Calu3 (cell line): Measurements from ENCODE around the gene ACTL7B. TPM values are rescaled to one million over a fixed set of nuclear protein-coding genes. Genes with fewer than 3 reads are reported as not detected.

ENCODE experiments used
- BruUV-seq: library from RNA; stranded (reverse); fragments of 400-500 nt; replicated peaks from 2 replicates; lab custom pipeline; 2021; lab: Mats Ljungman, UMichigan
- CTCF ChIA-PET: fragments of 300-600 bp; sonication (Branson Sonifier 250); formaldehyde crosslinking; loops from one replicate; lab custom pipeline; 2022; ENCODE audit warnings: antibody characterized with exemption; lab: Charles Lee
- DNase-seq: peaks from one replicate; pipeline ENCODE4 v3.0.0; 2022
- H3K27ac Mint-ChIP-seq: one replicate; pipeline ENCODE4 v1.8.0; 2022; ENCODE audit warnings: mixed read lengths; ENCODE audit not compliant: unreplicated experiment
- H3K27me3 Mint-ChIP-seq: one replicate; pipeline ENCODE4 v1.8.0; 2022; ENCODE audit warnings: mixed read lengths; ENCODE audit not compliant: unreplicated experiment
- H3K36me3 Mint-ChIP-seq: one replicate; pipeline ENCODE4 v1.8.0; 2022; ENCODE audit warnings: mild to moderate bottlenecking, moderate library complexity, mixed read lengths; ENCODE audit not compliant: insufficient read depth, unreplicated experiment
- H3K4me1 Mint-ChIP-seq: one replicate; pipeline ENCODE4 v1.8.0; 2022; ENCODE audit warnings: mild to moderate bottlenecking, low read depth, mixed read lengths; ENCODE audit not compliant: unreplicated experiment
- H3K4me3 Mint-ChIP-seq: one replicate; pipeline ENCODE4 v1.8.0; 2022; ENCODE audit warnings: mild to moderate bottlenecking, low read depth, moderate library complexity, mixed read lengths; ENCODE audit not compliant: unreplicated experiment
- H3K9me3 Mint-ChIP-seq: one replicate; pipeline ENCODE4 v1.8.0; 2022; ENCODE audit warnings: low read depth, mixed read lengths; ENCODE audit not compliant: unreplicated experiment
- intact Hi-C: fragments of 100-400 bp; cut with micrococcal nuclease; formaldehyde crosslinking; loops from one replicate; pipeline ENCODE4 v1.10.0; 2022; ENCODE audit not compliant: unreplicated experiment
- total RNA-seq: library from RNA; stranded (reverse); gene quantifications from 2 replicates; pipeline ENCODE4 v1.2.3, GENCODE V29; 2022
- TF ChIP-seq, protein P1 (sequence below): fragments of 200-600 bp; IDR thresholded peaks from one replicate; pipeline ENCODE4 v1.8.0; 2022; ENCODE audit warnings: antibody characterized with exemption; ENCODE audit not compliant: unreplicated experiment

The ACTL7B gene
- total RNA-seq, 1 experiment from 2014 or later = not detected

DNA sequence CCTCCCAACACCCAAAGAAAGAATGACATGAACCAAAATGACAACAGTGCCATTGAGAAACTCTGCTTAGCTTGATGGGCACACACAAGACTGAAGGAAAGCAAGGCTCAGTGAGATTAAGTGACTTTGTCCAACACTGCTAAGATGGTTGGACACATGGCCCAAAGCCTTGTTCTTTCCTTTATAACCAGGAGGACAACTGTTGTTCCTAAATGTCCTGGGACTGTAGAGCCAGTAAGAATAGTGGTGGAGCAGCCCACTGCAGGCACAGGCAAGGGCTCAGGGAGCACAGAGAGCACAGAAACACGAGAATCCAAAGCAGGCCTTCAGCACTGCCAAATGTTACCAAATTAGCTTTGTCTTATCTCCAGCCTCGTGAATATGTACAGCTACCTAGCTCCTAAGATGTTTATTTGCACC, 10.2 kb upstream of the ACTL7B start:
- H3K27me3 Mint-ChIP-seq = no peaks in the 10 kb centered on the region
- intact Hi-C loops = no loop called here
- no peak overlapping the region for H3K4me3 Mint-ChIP-seq
- CTCF ChIA-PET = no interaction called here
- no peak for DNase-seq
- no peaks in the 10 kb centered on the region for H3K9me3 Mint-ChIP-seq
- BruUV-seq = no TSS peak
- TF ChIP-seq, protein P1, sequence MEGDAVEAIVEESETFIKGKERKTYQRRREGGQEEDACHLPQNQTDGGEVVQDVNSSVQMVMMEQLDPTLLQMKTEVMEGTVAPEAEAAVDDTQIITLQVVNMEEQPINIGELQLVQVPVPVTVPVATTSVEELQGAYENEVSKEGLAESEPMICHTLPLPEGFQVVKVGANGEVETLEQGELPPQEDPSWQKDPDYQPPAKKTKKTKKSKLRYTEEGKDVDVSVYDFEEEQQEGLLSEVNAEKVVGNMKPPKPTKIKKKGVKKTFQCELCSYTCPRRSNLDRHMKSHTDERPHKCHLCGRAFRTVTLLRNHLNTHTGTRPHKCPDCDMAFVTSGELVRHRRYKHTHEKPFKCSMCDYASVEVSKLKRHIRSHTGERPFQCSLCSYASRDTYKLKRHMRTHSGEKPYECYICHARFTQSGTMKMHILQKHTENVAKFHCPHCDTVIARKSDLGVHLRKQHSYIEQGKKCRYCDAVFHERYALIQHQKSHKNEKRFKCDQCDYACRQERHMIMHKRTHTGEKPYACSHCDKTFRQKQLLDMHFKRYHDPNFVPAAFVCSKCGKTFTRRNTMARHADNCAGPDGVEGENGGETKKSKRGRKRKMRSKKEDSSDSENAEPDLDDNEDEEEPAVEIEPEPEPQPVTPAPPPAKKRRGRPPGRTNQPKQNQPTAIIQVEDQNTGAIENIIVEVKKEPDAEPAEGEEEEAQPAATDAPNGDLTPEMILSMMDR = no peak
- no peaks in the 10 kb centered on the region for H3K36me3 Mint-ChIP-seq
- no peaks in the 10 kb centered on the region for H3K4me1 Mint-ChIP-seq
- no peak overlapping the region for H3K27ac Mint-ChIP-seq

DNA sequence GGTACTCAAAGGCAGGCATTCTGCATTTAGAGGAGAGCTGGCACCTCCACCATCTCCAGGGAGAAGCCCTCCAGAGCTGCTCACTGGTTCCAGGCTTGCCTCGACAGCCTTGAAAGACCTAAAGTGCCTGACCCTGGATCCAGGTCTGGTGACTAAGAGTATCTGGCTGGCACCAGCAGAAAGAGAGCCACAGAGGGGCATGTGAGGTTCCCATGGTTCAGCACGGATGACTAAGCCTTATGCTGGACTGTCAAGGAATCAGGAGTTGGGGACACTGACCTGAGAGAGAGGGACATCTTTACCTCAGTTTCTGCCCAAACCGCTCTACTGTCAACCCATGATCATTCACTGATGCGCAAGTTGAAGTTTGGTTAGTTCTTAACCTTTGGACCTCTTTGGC, 9.3 kb upstream of the ACTL7B start:
- intact Hi-C loops = no loop called here
- H3K4me3 Mint-ChIP-seq = no peak overlapping the region
- H3K27me3 Mint-ChIP-seq = no peaks in the 10 kb centered on the region
- CTCF ChIA-PET = no interaction called here
- no TSS peak for BruUV-seq
- DNase-seq = no peak
- no peaks in the 10 kb centered on the region for H3K9me3 Mint-ChIP-seq
- H3K4me1 Mint-ChIP-seq = no peaks in the 10 kb centered on the region
- no peak overlapping the region for H3K27ac Mint-ChIP-seq
- H3K36me3 Mint-ChIP-seq = no peaks in the 10 kb centered on the region
- TF ChIP-seq, protein P1 = no peak

DNA sequence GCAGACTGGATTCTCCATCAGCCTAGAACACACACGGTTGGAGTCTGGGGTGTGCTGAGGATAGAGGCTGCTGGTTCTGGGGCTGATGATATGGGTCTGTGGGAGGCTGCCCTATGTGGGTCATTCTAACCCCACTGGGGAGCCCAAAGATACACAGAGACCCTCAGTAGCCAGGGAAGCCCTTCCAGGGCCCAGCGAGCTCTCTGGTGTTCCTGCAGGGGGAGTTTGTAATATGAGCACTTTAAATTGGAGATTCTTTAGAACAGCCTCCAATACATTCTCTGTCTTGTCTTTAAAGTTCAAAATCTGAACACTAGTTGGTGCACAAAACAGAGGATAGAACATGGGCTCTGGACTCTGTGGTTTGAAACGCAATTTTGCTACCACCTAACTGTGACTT, 8.7 kb upstream of the ACTL7B start:
- Mint-ChIP-seq H3K4me1 (no peaks in the 10 kb centered on the region), H3K27ac (no peak overlapping the region), H3K27me3 (no peaks in the 10 kb centered on the region), H3K36me3 (no peaks in the 10 kb centered on the region), H3K4me3 (no peak overlapping the region), H3K9me3 (no peaks in the 10 kb centered on the region)
- BruUV-seq = no TSS peak
- DNase-seq = no peak
- intact Hi-C loops = no loop called here
- TF ChIP-seq, protein P1 = no peak
- CTCF ChIA-PET = no interaction called here

DNA sequence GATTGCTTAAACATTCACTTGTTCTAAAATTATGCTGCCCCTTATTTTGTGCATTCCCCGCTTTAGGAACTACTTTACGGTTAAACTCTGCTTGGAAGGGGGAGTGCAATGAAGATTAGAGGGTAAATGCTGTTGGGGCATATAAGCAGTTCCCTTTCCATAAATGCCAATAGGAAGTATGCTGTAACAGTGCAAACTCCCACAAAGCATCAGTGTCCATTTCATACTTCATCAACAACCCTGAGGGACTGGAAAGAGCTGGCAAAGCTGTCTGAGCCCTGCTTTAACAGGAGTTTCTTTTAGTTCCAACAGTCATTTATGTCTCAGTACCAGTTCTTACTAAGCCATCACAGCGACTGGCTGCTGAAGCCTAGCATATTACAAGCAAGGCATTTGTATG, 8.1 kb upstream of the ACTL7B start:
- no TSS peak for BruUV-seq
- TF ChIP-seq, protein P1 = no peak
- Mint-ChIP-seq H3K27ac (no peak overlapping the region), H3K4me1 (no peaks in the 10 kb centered on the region), H3K27me3 (no peaks in the 10 kb centered on the region), H3K9me3 (no peaks in the 10 kb centered on the region), H3K36me3 (no peaks in the 10 kb centered on the region), H3K4me3 (no peak overlapping the region)
- intact Hi-C loops = no loop called here
- no peak for DNase-seq
- CTCF ChIA-PET = no interaction called here

DNA sequence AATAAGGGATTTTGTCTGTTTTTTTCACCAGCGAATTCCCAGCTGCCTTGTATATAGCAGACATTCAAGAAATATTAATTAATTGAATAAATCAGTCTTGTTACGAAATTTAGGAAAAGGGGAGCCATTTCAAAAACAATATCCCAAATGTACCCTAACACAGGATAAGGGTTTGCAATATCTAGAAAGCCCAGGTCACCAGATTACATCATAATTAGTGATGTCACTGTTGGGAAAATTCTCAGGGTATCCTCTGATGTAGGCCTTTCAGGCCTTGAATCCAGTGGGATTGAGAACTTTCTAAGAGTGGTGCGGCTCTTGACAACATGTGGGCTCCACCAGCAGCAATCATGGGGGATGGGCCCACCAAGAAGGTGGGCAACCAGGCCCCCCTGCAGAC, 6.2 kb upstream of the ACTL7B start, which contains the start of gene ACTL7A:
ACTL7A (plus strand) TSS at position 270 of the 400 bp plus-strand sequence; CDS start at position 327, 57 bp downstream.
- intact Hi-C loops = no loop called here
- TF ChIP-seq, protein P1 = no peak
- Mint-ChIP-seq H3K9me3 (no peaks in the 10 kb centered on the region), H3K36me3 (no peaks in the 10 kb centered on the region), H3K27ac (no peak within 1 kb of the TSS), H3K4me3 (no peak within 1 kb of the TSS), H3K27me3 (no peaks in the 10 kb centered on the region), H3K4me1 (no peaks in the 10 kb centered on the region)
- CTCF ChIA-PET = no interaction called here
- no TSS peak for BruUV-seq
- no peak for DNase-seq
